Measurements from ENCODE around the gene SOAT2.
"Not testable (repeated sequence)": the region's sequence is repeated elsewhere in the genome, so short reads cannot be mapped to it uniquely, and the experiment has no call there.

The SOAT2 gene

DNA sequence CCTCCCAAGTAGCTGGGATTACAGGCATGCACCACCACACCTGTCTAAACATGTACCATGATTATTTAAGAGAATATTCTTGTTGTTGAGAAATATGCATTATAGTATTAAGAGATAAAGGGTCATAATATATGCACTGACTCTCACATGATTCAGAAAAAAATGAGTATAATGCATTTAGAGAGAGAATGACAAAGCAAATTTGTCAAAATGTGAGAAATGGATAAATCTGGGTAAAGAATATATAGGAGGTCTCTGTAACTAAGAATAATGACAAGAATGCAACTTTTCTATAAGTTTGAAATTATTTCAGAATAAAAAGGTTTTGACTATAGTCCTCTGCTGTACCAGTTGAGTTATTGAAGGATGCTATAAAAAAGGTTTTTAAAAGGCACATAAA lies 49.1 kb downstream of the SOAT2 start:
- no peak for ATAC-seq

GRCh38 chr12:53159195-53159839 lies 56.0 kb downstream of the SOAT2 start:
- peak; percentile 98 to 99 for ATAC-seq

GRCh38 chr12:53160000-53160399 lies 56.7 kb downstream of the SOAT2 start:
- no peak for ATAC-seq

DNA sequence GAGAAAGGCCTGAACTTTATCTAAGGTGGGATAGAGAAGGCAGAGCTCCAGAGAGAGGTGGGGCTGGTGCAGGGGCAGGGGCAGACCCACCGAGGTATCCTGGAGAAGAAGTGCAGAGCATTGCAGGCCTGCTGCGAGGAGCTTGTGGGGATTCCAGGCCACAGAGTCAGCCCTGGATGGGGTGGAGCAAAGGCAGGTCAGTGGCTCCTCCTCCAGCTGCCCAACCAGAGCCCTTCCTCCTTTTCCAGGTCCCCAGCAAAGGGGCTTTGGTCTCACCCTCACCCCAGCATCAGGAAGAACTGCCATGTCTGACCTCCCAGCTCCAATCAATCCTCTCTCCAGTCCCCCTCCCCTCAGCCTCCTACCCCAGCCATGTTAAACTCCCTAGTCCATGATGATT lies 57.4 kb downstream of the SOAT2 start:
- ATAC-seq = no peak

DNA sequence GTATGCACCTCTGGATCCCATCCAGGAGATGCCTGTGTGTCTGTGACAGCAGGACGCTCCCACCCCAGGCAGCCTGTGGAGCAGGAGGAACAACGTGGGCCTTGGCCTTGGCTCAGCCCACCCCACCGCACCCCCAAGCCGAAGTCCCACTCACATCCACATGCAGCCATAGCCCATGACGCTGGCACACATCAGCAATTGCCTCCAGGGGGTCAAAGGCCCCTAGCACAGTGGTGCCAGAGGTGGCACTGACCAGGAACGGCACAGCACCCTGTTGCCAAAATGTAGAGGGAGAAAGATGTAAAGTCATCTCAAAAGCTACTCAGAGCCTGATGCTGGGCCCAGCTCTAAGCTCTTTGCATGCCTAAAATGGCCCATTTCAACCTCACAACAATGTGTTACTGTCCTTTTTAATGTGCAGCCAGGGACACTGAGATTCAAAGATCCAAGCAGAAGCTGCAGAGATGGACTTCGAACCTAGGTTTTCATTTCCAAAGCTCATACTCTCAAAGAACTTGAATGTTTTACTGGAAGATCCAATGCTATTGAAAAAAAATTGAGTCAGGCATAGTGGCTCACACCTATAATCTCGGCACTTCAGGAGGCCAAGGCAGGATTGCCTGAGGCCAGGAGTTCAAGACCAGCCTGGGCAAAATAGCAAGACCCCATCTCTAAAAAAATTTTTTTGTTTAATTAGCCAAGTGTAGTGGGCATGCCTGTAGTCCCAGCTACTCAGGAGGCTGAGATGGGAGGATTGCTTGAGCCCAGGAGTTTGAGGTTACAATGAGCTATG lies 58.0 kb downstream of the SOAT2 start:
- ATAC-seq = no peak

DNA sequence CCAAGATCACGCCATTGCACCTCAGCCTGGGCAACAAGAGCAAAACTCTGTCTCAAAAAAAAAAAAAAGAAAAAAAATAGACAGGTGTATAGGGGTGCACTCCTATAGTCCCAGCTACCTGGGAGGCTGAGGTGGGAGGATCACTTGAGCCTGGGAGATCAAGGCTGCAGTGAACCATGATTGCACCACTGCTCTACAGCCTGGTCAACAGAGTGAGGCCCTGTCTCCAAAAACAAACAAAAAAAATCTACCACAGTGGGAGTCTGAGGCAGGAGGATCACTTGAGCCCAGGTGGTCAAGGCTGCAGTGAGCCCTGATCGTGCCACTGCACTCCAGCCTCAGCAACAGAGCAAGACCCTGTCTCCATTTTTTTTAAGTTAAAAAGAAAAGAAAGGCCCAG lies 59.7 kb downstream of the SOAT2 start:
- ATAC-seq = not testable (repeated sequence)

- ATAC-seq = no peak
Measured at GRCh38 chr12:53166837-53167236, 63.6 kb downstream of the SOAT2 start.

GRCh38 chr12:53169644-53170043 lies 66.4 kb downstream of the SOAT2 start:
- no peak for ATAC-seq

DNA sequence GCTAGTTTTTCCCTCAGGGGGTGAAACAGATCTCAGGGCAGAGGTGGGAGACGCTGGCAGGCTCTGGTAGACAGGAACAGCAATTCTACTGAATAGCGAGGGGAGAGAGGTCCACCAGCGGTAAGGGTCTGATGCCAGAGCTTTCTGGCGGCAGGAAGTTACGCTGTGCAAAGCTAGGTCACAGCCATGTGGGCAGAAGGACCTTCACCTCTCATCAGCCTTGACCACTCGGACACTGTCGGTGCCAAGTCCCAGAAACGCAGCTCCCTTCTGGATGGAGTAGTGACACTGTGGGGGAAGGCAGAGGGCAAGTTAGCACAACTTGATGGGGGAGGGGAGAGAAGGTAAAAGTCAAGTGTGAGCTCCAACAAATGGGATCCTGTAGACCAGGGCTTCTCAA lies 66.9 kb downstream of the SOAT2 start:
- no peak for ATAC-seq

DNA sequence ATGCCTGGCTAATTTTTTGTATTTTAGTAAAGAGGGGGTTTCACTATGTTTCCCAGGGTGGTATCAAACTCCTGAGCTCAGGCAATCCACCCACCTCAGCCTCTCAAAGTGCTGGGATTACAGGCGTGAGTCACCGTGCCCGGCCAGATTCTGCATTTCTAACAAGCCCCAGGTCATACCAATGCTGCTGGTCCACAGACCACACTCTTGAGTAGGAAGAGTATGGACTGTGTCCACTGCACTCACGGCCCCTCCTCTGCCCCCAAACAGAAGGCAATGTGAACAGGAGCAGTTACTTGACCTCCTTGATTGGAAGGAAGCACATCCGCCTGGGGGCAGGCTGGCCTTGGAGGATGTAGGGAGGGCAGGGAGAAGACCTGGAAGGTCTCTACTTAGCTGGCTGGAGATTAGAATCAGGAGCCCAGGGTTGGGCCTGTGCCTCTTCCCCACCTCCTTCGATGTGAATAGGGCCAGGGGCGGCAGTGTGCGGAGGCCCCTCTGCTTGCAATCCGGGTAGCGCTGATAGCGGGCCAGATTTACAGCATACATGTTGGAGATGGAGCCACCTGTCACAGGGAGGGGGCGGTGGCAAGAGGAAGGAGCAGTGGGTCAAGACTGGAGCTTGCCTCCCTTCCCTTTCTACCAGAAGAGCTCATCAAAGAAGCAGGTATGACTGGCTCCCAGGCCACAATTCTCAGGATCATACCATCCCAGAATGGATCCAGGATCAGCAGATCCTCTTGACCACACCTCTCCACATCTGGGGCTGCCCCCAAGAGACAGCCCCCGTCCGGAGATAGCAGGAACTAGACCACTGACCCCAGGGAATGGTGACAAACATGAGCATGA lies 67.8 kb downstream of the SOAT2 start:
- ATAC-seq = no peak

DNA sequence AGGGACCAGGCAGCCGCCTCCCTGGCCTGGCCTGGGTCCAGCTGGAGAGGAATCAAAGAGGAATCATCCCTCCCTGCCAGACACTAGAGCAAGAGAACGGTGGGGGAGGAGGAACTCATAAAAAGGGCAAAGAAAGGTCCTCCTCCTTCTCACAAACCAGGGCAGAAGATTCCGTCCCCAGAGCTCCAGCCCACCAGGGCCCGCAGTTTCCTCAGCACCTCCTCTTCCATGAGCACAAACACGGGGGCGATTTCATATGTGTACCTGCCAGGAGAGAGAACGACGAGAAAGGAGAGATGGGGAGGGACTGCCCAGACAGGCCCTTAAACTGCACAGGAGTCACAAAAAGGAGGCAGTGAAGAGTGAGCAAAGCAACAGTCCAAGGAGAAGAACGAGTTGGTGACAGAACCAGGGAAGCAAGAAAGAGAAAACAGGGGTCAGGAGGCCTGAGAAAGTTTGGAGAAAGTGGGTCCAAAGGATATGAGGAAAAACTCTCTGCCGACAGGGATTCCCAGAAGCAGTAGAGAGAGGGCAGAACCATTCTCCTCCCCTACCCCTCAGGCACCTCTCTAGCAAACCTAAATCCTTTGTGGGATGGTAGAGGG lies 68.5 kb downstream of the SOAT2 start:
- no peak for ATAC-seq

- no peak for ATAC-seq
Measured at GRCh38 chr12:53172352-53172751, 69.1 kb downstream of the SOAT2 start.

- ATAC-seq = no peak
Measured at GRCh38 chr12:53173085-53173715, 69.9 kb downstream of the SOAT2 start.

All from activated CD4-positive, CD25-positive, alpha-beta regulatory T cell treated with anti-CD3 and anti-CD28 coated beads, Interleukin-2, amount 50 U/mL, for 24 hours (primary cell).